ENCODE measurements around the gene OAF.

GRCh38 chr11:120257346-120257745 lies 46.5 kb downstream of the OAF start:
- TF ChIP-seq CTCF (conservative IDR thresholded peaks at IDR 0.05; ENCODE audit: low read depth, low read length) (no peak), EZH2 (IDR thresholded peaks at IDR 0.05; ENCODE audit: low read length, unreplicated experiment) (no peak)
